A549 treated with AZD9567 at 1 μM for 4 hours (cell line): ENCODE measurements around the gene TMEM38A. TPM values are rescaled to one million over a fixed set of nuclear protein-coding genes. Genes with fewer than 3 reads are reported as not detected.

ENCODE experiments used
- total RNA-seq: library from RNA; stranded (reverse); fragments of 200-300 nt; extraction: Qiagen RNA extraction; gene quantifications from 5 replicates; pipeline ENCODE4 v1.2.3, GENCODE V29; 2022; ENCODE audit not compliant: insufficient read depth

The TMEM38A gene
- 0.74 to 1.4 TPM (median 1.1 TPM) in 5 replicates for total RNA-seq

GRCh38 chr19:16660763-16661479, at the start of gene TMEM38A:
TMEM38A (plus strand) TSS chr19:16661139; CDS start chr19:16661218, 79 bp downstream.

GRCh38 chr19:16628183-16628983, 32.6 kb upstream of the TMEM38A start, which contains the start of gene MED26:
MED26 (minus strand) TSS chr19:16628204; CDS start chr19:16627943, 261 bp downstream.

GRCh38 chr19:16659832-16660708, 869 bp upstream of the TMEM38A start, which contains the start of gene SMIM7:
SMIM7 (minus strand) TSS chr19:16660144; CDS start chr19:16660110, 34 bp downstream.

Other genes with a start within 250 kb of the TMEM38A start
- 11.1 to 16.8 TPM (median 16.1 TPM) in 5 replicates for gene EPS15L1, start 189.2 kb upstream of the TMEM38A start, total RNA-seq
- gene CALR3, start 165.0 kb upstream of the TMEM38A start, total RNA-seq = 0.08 TPM in 1 of 5 replicates, not detected in the others
- 2.2 to 4.0 TPM (median 2.6 TPM) in 5 replicates for gene C19orf44, start 164.7 kb upstream of the TMEM38A start, total RNA-seq
- 30.8 to 34.5 TPM (median 33.6 TPM) in 5 replicates for gene CHERP, start 118.7 kb upstream of the TMEM38A start, total RNA-seq
- gene SLC35E1, start 88.7 kb upstream of the TMEM38A start, total RNA-seq = 18.8 to 31.2 TPM (median 20.2 TPM) in 5 replicates
- 5.1 to 6.3 TPM (median 6.1 TPM) in 5 replicates for gene MED26, start 32.9 kb upstream of the TMEM38A start, total RNA-seq
- gene SMIM7, start 995 bp upstream of the TMEM38A start, total RNA-seq = 55.0 to 73.9 TPM (median 68.8 TPM) in 5 replicates
- gene NWD1, start 58.7 kb downstream of the TMEM38A start, total RNA-seq = not detected in 5 replicates
- gene SIN3B, start 168.3 kb downstream of the TMEM38A start, total RNA-seq = 19.0 to 25.7 TPM (median 22.4 TPM) in 5 replicates
- not detected in 5 replicates for gene F2RL3, start 227.9 kb downstream of the TMEM38A start, total RNA-seq